GM19328 (cell line): ENCODE measurements around the gene KRT84.

Source experiments
- ATAC-seq: cut with Tn5 transposase; IDR thresholded peaks from one replicate; pipeline ENCODE4 v1.9.1; 2021; ENCODE audit warnings: mild to moderate bottlenecking, moderate library complexity; ENCODE audit not compliant: unreplicated experiment

The KRT84 gene

GRCh38 chr12:52361553-52361952 is 23.9 kb downstream of the KRT84 start:
- no peak for ATAC-seq

GRCh38 chr12:52360663-52361271 is 24.7 kb downstream of the KRT84 start:
- no peak for ATAC-seq

- no peak for ATAC-seq
Observed at GRCh38 chr12:52360106-52360662, 25.3 kb downstream of the KRT84 start.

- no peak for ATAC-seq
Observed at GRCh38 chr12:52359621-52360061, 25.8 kb downstream of the KRT84 start.

- ATAC-seq: peak; percentile 95
Observed at GRCh38 chr12:52358575-52359350, 26.7 kb downstream of the KRT84 start.

- ATAC-seq: no peak
Observed at GRCh38 chr12:52356762-52357580, 28.5 kb downstream of the KRT84 start.

- no peak for ATAC-seq
Observed at GRCh38 chr12:52356031-52356761, 29.3 kb downstream of the KRT84 start.

- ATAC-seq: no peak
Observed at GRCh38 chr12:52355176-52355575, 30.3 kb downstream of the KRT84 start.

- no peak for ATAC-seq
Observed at GRCh38 chr12:52354200-52354599, 31.3 kb downstream of the KRT84 start.

- ATAC-seq: no peak
Observed at GRCh38 chr12:52353766-52354165, 31.7 kb downstream of the KRT84 start.

GRCh38 chr12:52352951-52353350 is 32.5 kb downstream of the KRT84 start:
- ATAC-seq: no peak

- no peak for ATAC-seq
Observed at GRCh38 chr12:52351196-52352059, 34.0 kb downstream of the KRT84 start.

GRCh38 chr12:52350786-52351185 is 34.7 kb downstream of the KRT84 start:
- no peak for ATAC-seq

- ATAC-seq: no peak
Observed at GRCh38 chr12:52350021-52350620, 35.3 kb downstream of the KRT84 start.

- ATAC-seq: no peak
Observed at GRCh38 chr12:52349196-52349595, 36.3 kb downstream of the KRT84 start.

- ATAC-seq: no peak
Observed at GRCh38 chr12:52347551-52348510, 37.6 kb downstream of the KRT84 start.

GRCh38 chr12:52347016-52347415 is 38.4 kb downstream of the KRT84 start:
- ATAC-seq: no peak

- no peak for ATAC-seq
Observed at GRCh38 chr12:52346593-52346992, 38.9 kb downstream of the KRT84 start.
